Fibroblast of gingiva (primary cell): ENCODE results near the gene TSEN34.
"Not testable (repeated sequence)": the region's sequence is repeated elsewhere in the genome, so short reads cannot be mapped to it uniquely, and the experiment has no call there.

Source experiments
- DNase-seq: peaks from one replicate; pipeline ENCODE4 v3.0.0-alpha.2; 2011; ENCODE audit warnings: low read depth

TSEN34 gene

GRCh38 chr19:54209058-54209810 is 18.1 kb downstream of the TSEN34 start:
- no peak for DNase-seq

DNA sequence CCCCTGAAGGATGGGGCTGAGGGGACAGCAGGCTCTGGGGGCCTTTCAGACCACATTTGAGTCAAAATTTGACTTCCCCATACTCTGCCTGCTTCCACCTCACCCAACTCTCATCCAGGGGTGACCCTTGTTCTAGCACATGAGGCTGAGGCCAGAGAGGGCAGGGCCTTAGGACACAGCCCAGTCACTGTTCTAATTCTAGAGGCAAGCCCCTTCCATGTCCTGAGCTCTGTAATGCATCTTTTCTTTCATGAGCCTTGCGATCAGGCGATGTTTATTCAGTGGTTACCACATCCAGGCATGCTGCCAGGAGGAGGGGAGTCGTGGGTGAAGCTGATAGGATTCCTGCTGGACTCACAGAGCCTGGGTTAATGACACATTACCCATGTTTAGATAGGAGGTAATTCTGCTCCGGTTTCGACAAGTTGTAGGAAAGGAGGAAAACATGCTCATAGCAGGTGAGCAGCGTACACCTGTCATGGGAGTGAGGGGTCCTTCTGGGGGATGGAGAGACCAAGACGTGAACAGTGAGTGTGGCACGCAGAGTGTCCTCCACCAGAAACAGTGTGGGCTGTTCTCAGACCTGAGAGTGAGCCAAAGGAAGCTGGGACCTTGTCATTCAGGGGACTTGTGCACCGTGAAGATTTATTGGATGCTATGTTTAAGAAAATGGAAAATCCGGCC is 18.8 kb downstream of the TSEN34 start:
- peak; percentile 95 for DNase-seq

- no peak for DNase-seq
Measured at GRCh38 chr19:54211235-54211634, 20.1 kb downstream of the TSEN34 start.

- not testable (repeated sequence) for DNase-seq
Measured at GRCh38 chr19:54214217-54214616, 23.1 kb downstream of the TSEN34 start.

DNA sequence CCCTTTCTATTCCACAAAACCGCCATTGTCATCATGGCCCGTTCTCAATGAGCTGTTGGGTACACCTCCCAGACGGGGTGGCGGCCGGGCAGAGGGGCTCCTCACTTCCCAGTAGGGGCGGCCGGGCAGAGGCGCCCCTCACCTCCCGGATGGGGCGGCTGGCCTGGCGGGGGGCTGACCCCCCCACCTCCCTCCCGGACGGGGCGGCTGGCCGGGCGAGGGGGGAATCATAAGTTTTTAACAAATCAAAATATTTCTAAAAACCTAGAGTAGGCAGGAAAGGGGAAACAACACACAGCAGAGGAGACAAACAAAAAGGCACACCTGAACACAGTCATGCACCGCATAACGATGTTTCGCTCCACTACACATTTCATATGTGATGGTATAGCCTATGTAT is 23.6 kb downstream of the TSEN34 start:
- not testable (repeated sequence) for DNase-seq

GRCh38 chr19:54216869-54217268 is 25.8 kb downstream of the TSEN34 start:
- no peak for DNase-seq

DNA sequence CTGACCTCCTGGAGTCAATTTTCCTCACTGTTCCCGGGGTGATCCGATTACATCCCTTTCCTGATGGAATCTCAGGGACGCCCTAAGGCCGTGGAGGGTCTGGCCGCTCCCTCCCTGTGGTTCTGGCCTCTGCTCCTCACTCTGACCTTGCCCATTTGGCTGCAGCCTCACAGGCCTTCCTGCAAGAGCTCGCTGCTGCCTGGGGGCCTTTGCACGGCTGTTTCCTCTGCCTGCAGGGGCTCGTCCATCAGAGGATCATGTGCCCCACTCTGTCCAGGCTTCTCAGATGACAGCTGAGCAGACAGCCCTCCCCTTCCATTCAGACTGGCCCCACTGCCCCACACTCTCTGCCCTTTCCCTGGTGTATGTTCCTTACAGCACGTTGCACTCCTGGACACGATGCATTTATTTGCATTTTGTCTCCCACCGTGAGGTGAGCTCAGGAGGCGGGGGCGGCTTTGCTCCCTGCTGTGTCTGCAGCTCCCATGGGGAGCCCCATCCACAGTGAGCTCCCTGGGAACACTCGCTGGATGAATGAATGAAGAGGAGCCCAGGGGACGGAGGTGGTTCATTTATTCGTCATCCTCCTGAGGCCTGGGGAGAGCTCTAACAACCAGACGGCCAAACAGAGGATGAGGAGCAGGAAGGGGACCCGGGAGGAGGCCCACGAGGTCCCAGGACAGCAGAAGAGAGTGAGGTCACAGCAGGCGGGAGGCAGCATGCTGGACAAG is 26.6 kb downstream of the TSEN34 start:
- DNase-seq, result not testable (repeated sequence)

- DNase-seq, result no peak
Measured at GRCh38 chr19:54218259-54218658, 27.2 kb downstream of the TSEN34 start.

GRCh38 chr19:54218960-54219661 is 28.0 kb downstream of the TSEN34 start:
- DNase-seq, result no peak

DNA sequence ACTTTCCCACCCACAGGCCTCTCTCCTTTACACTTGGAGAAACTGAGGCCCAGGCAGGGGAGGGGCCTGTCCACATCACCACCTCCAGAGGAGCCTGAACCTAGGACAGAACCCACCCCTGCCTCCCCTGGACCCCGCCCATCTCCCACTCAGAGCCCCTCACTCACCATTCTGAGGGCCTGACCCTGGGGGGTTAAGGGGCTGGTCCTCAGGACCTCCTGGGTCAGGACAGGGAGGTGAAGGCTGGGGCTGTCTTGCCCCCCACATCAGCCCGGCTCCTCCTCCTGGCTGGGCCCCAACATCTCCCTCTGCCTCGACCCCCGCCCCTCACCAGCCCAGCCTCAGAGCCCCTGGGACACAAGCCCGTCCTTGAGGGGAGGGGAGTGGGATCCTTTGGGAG is 28.6 kb downstream of the TSEN34 start:
- DNase-seq, result not testable (repeated sequence)

- DNase-seq, result not testable (repeated sequence)
Measured at GRCh38 chr19:54221947-54222346, 30.8 kb downstream of the TSEN34 start.

DNA sequence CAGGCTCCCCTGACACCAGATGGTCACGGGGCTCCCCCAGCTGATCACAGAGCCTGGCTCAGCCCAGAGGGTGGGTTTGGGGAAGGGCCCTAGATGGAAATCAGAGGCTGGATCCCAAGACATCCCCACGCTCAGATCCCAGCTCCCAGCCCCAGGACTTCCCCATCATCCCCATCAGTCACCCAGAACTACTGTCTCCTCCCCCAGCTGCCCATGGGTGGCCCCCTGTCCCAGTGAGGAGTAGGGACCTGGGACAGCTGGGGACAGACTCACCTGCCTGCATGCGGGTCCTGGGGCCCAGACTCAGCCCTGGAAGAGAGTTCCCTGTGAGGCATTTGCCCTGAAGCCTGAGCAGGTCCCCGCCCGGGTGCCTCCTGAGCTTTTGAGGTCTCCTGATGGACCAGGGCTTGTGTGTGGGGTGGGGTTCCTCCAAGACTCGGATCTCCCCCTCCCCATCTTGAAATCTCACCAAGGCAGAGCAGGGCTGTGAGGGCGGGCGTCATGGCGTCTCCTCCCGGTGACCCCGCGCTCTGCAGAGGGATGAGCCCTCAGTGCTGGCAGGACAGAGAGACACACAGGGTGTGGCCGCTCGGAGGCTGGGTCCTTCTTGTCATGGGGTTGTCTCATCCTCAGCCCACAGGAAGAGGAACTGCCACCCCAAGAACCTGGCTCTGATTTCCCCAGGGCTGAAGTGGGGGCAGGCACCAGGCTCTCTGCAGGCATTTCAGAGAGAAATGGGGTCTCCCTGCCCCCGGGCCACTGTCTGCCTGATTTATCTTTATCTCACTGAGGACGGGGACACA is 31.6 kb downstream of the TSEN34 start, which contains the start of gene LILRB3:
Gene LILRB3 (minus strand): TSS at position 534 of the 803 bp plus-strand sequence. CDS start 31 bp downstream, at position 503.
- not testable (repeated sequence) for DNase-seq

DNA sequence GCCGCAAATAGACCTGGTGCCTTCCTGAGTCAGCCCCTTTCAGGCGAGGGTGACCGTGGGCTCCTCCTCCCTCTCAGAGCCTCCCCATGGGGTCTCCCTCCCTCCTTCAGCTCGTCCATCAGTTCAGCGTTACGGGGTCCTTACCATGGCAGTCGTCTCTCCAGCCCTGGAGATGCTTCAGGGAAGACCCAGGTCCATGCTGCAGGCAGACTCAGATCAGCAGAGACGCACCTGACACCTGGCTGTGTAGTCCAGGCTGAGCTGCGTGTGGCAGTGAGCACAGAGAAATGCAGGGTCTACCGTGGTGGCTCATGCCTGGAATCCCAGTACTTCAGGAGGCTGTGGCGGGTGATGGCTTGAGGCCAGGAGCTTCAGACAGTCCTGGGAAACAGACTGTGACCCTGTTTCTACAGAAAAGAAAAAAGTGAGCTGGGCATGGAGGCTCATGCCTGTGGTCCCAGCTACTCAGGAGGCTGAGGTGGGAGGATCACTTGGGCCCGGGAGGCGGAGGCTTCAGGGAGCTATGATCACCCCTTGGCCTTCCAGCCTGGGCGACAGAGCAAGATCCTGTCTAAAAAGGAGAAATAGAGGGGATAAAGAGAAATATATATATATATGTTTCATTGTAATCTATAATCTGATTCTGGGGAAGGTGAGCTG is 32.3 kb downstream of the TSEN34 start:
- not testable (repeated sequence) for DNase-seq

GRCh38 chr19:54223937-54224281 is 32.8 kb downstream of the TSEN34 start:
- not testable (repeated sequence) for DNase-seq

DNA sequence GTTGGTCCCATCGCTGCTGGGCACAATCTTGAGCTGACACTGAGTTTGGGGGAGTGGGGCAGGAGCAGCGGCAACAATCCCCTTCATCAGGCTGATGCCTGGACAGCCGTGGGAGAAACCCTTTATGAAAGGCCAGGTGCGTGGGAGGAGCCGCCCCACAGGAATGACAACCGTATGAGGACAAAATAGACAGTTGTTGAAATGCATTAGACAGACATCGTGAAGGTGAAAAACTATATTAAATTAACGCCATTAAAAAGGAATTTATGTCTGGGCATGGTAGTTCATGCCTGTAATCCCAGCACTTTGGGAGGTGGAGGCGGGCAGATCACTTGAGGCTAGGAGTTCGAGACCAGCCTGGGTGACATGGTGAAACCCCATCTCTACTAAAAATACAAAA is 33.5 kb downstream of the TSEN34 start:
- not testable (repeated sequence) for DNase-seq

GRCh38 chr19:54229146-54229545 is 38.0 kb downstream of the TSEN34 start:
- no peak for DNase-seq

DNA sequence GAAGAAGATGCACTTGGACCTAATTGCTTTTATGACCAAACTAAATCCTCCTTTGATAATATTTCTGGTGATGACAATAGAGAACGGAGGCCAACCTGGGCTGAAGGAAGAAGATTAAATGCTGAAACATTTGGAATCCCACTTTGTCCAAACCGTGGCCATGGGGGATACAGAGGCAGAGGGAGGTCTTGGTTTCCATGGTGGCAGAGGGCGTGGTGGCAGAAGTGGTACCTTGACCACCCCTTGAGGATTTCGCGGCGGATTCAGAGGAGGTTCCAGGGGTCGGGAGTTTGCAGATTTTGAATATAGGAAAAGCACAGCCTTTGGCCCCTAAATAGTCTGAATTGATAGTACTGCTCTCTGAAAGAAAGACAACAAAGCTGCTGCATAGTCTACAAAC is 38.9 kb downstream of the TSEN34 start:
- no peak for DNase-seq

DNA sequence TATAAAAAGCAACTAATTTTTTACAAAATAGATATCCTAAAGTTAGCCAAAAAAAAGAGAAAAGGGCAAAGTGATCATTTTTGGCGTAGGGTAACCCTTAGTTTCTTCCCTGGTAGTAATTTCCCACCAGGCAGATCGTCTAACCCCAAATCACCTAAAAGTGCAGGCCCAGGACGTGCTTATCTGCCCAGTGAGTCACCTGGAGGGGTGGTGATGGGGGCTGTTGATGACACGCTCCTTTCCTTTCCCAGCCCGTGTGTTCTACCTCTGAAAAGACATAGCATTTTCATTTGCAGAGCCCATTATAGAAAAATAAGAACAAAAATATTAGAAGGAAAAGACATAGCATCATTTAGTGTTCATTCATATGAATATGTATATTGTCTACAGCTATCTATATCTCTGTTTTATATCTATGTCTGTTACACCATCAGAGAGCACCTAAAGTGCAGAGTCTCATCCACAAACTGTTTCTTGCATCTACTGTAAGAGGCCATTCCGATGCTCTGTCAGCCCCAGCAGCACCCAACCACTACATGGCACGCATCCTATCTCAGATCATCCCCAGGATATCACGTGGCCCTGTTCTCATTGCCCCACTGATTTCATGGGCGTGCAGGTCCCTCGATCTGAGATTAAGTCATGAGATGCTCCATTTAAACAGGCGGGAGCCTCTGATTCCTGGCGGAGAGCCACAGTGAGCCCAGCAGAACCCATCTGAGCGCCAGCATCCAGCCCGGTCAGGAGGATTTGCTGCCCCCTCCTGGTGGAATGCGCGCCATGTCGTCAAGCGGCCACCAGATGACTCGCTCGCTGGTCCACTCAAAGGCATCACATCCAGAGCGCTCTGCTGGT is 40.2 kb downstream of the TSEN34 start:
- peak; percentile 33 for DNase-seq

- DNase-seq, result no peak
Measured at GRCh38 chr19:54233941-54234340, 42.8 kb downstream of the TSEN34 start.
